GM12878 (cell line): ENCODE results near the gene FDPS.

Experiments used
- CBX3 ChIP-seq: fragments of 200-600 bp; sonication (generic); IDR thresholded peaks from 2 replicates; pipeline ENCODE4 v1.6.1; 2016; ENCODE audit warnings: low read depth, borderline replicate concordance
- ETV6 ChIP-seq, 2 experiments: fragments of 450-650 bp in 1 of 2; IDR thresholded peaks in 1 of 2; conservative IDR thresholded peaks in 1 of 2; 2 replicates each; pipeline ENCODE4 v1.6.1; 2014; ENCODE audit warnings: antibody characterized with exemption in 1 of 2, borderline replicate concordance in 1 of 2, low read depth in 1 of 2, mild to moderate bottlenecking in 1 of 2, moderate library complexity in 1 of 2
- HDAC2 ChIP-seq: fragments of 200-600 bp; sonication (generic); IDR thresholded peaks from 2 replicates; pipeline ENCODE4 v1.6.1; 2017
- NFIC ChIP-seq: IDR thresholded peaks from 2 replicates; pipeline ENCODE4 v1.6.1; 2012; ENCODE audit warnings: low read depth, mild to moderate bottlenecking, inconsistent platforms, low read length, moderate library complexity
- NRF1 ChIP-seq: conservative IDR thresholded peaks from 2 replicates; pipeline ENCODE4 v1.6.1; 2011; ENCODE audit warnings: mild to moderate bottlenecking, low read depth, low read length, improper control_type of control experiment
- PAX5 ChIP-seq: IDR thresholded peaks from 2 replicates; pipeline ENCODE4 v1.6.1; 2011; ENCODE audit warnings: low read depth, low read length, borderline replicate concordance
- SPI1 ChIP-seq: IDR thresholded peaks from 2 replicates; pipeline ENCODE4 v1.6.1; 2011; ENCODE audit warnings: low read depth, mild to moderate bottlenecking, low read length, moderate library complexity, borderline replicate concordance; ENCODE audit not compliant: insufficient read depth
- SREBF1 ChIP-seq: IDR thresholded peaks from 2 replicates; pipeline ENCODE4 v1.6.1; 2012; ENCODE audit warnings: mild to moderate bottlenecking, low read length
- USF1 ChIP-seq: IDR thresholded peaks from 2 replicates; pipeline ENCODE4 v1.6.1; 2011; ENCODE audit warnings: borderline replicate concordance, low read depth, mild to moderate bottlenecking, moderate library complexity, mixed read lengths, low read length; ENCODE audit not compliant: insufficient read depth; ENCODE audit errors: extremely low read length
- ZBTB11 ChIP-seq: fragments of 450-650 bp; formaldehyde crosslinking; IDR thresholded peaks from 2 replicates; pipeline ENCODE4 v1.5.0; 2022; ENCODE audit warnings: mild to moderate bottlenecking, missing genetic modification characterization

GRCh38 chr1:155322571-155322952 is 13.9 kb downstream of the FDPS start:
- TF ChIP-seq ETV6 (conservative IDR thresholded peaks at IDR 0.05 in 1 of 2, IDR thresholded peaks at IDR 0.05 in 1 of 2; ENCODE audit: borderline replicate concordance in 1 of 2, low read depth in 1 of 2) (no peak), CBX3 (no peak), NFIC (no peak), USF1 (no peak), NRF1 (no peak), SPI1 (no peak), HDAC2 (no peak), ZBTB11 (no peak), SREBF1 (no peak), PAX5 (no peak)
